A673 (cell line): ENCODE results near the gene ARHGEF40.

Experiments
- CTCF ChIP-seq: fragments of 300-800, 200-600 bp; sonication (generic); conservative IDR thresholded peaks from 2 replicates; pipeline ENCODE4 v1.5.1; 2017; ENCODE audit warnings: low read depth, mild to moderate bottlenecking, antibody characterized with exemption, low read length, moderate library complexity, mixed read lengths
- EZH2 ChIP-seq: fragments of 200-600 bp; sonication (generic); IDR thresholded peaks from 2 replicates; pipeline ENCODE4 v1.6.1; 2017; ENCODE audit warnings: borderline replicate concordance, low read depth, mild to moderate bottlenecking, mixed read lengths, antibody characterized with exemption, low read length; ENCODE audit not compliant: poor library complexity, severe bottlenecking

- TF ChIP-seq CTCF (no peak), EZH2 (no peak)
Measured at GRCh38 chr14:21075719-21076437, 5.8 kb downstream of the ARHGEF40 start.
